A549 (cell line): ENCODE measurements around the gene NFASC. TPM values are rescaled to one million over a fixed set of nuclear protein-coding genes. Genes with fewer than 3 reads are reported as not detected.

Experiments used
- ATAC-seq, 2 experiments: fragments of 200-7000 bp in 1 of 2; fragments of >200 bp in 1 of 2; cut with Nextera tagmentation in 1 of 2; cut with Tn5 transposase in 1 of 2; 3 replicates each; pipeline versions ENCODE4 v1.8.0 to v1.9.1; 2018 to 2020; ENCODE audit warnings: mild to moderate bottlenecking in 1 of 2, moderate library complexity in 1 of 2
- CTCF ChIA-PET: fragments of 300-600 bp; sonication (Branson Sonifier 250); formaldehyde crosslinking; extraction: SDS; loops from one replicate; lab custom pipeline; 2021; ENCODE audit warnings: antibody characterized with exemption, inconsistent platforms; lab: Yijun Ruan, JAX
- POLR2A ChIA-PET: fragments of 350-600 bp; formaldehyde crosslinking; extraction: SDS; loops from one replicate; lab custom pipeline; 2021; ENCODE audit warnings: antibody characterized with exemption, inconsistent platforms; lab: Yijun Ruan, JAX
- DNase-seq, 2 experiments: peaks; one replicate each; pipeline versions ENCODE4 v3.0.0 to v3.0.0-alpha.2; 2011 to 2016; ENCODE audit warnings: low read depth in 1 of 2, low spot score in 1 of 2
- FAIRE-seq: peaks from 2 replicates; lab custom pipeline; 2011; peaks lifted over from hg19 to GRCh38; lab: Jason Lieb, UNC
- H3K27ac ChIP-seq, 2 experiments: fragments of >200 bp; sonication (Bioruptor Twin); formaldehyde crosslinking; 3 replicates each; pipeline ENCODE4 v1.5.1; 2016 to 2017
- H3K4me1 ChIP-seq: fragments of >200 bp; sonication (Bioruptor Twin); formaldehyde crosslinking; 3 replicates; pipeline ENCODE4 v1.6.1; 2016
- H3K4me2 ChIP-seq: fragments of >200 bp; sonication (Bioruptor Twin); formaldehyde crosslinking; 3 replicates; pipeline ENCODE4 v1.6.1; 2016
- H3K4me3 ChIP-seq: fragments of >200 bp; sonication (Bioruptor Twin); formaldehyde crosslinking; 3 replicates; pipeline ENCODE4 v1.5.1; 2016
- H3K9me3 ChIP-seq: fragments of >200 bp; sonication (Bioruptor Twin); formaldehyde crosslinking; 3 replicates; pipeline ENCODE4 v1.6.1; 2016
- ATOH8 ChIP-seq: fragments of 250-450 bp; sonication (Bioruptor Pico); IDR thresholded peaks from 2 replicates; pipeline ENCODE4 v1.5.0; 2020; ENCODE audit warnings: low read depth, mild to moderate bottlenecking, moderate library complexity
- BCL3 ChIP-seq: fragments of >200 bp; sonication (Bioruptor Twin); formaldehyde crosslinking; IDR thresholded peaks from 3 replicates; pipeline ENCODE4 v1.6.1; 2016
- BHLHE40 ChIP-seq: IDR thresholded peaks from 2 replicates; pipeline ENCODE4 v1.6.1; 2012; ENCODE audit warnings: low read depth, low read length, inconsistent platforms
- CBX2 ChIP-seq: fragments of 200-600 bp; sonication (generic); IDR thresholded peaks from 2 replicates; pipeline ENCODE4 v1.6.1; 2016; ENCODE audit warnings: low read depth, mild to moderate bottlenecking, borderline replicate concordance
- CBX8 ChIP-seq: fragments of 200-600 bp; sonication (generic); IDR thresholded peaks from 2 replicates; pipeline ENCODE4 v1.6.1; 2016
- CHD2 ChIP-seq: fragments of 150-350 bp; IDR thresholded peaks from 2 replicates; pipeline ENCODE4 v1.6.1; 2014; ENCODE audit warnings: low read length; ENCODE audit not compliant: partially characterized antibody
- CHD4 ChIP-seq: fragments of 200-600 bp; sonication (generic); IDR thresholded peaks from 2 replicates; pipeline ENCODE4 v1.6.1; 2016; ENCODE audit warnings: antibody characterized with exemption, mild to moderate bottlenecking, borderline replicate concordance
- E2F6 ChIP-seq: IDR thresholded peaks from 2 replicates; pipeline ENCODE4 v1.6.1; 2012; ENCODE audit warnings: low read depth, borderline replicate concordance
- EHF ChIP-seq: fragments of 250-450 bp; sonication (Bioruptor Pico); IDR thresholded peaks from 2 replicates; pipeline ENCODE4 v1.5.0; 2020; ENCODE audit warnings: mild to moderate bottlenecking
- EHMT2 ChIP-seq: fragments of 200-600 bp; sonication (generic); IDR thresholded peaks from 2 replicates; pipeline ENCODE4 v1.6.1; 2016; ENCODE audit warnings: antibody characterized with exemption, low read depth, mild to moderate bottlenecking, moderate library complexity
- EP300 ChIP-seq, 2 experiments: fragments of >200 bp; sonication (Bioruptor Twin); formaldehyde crosslinking; IDR thresholded peaks; 2 replicates in 1 of 2; 3 replicates in 1 of 2; pipeline ENCODE4 v1.6.1; 2016 to 2017
- FOSB ChIP-seq: fragments of 250-450 bp; sonication (Bioruptor Pico); IDR thresholded peaks from 2 replicates; pipeline ENCODE4 v1.5.0; 2020; ENCODE audit warnings: mild to moderate bottlenecking, moderate library complexity
- FOSL2 ChIP-seq, 2 experiments: fragments of 450-650 bp in 1 of 2; fragments of >200 bp in 1 of 2; sonication (Bioruptor Twin) in 1 of 2; formaldehyde crosslinking; IDR thresholded peaks; 2 replicates each; pipeline versions ENCODE4 v1.5.0 to v1.6.1; 2016 to 2020; ENCODE audit warnings: mild to moderate bottlenecking in 1 of 2, moderate library complexity in 1 of 2
- GATA3 ChIP-seq: IDR thresholded peaks from 2 replicates; pipeline ENCODE4 v1.6.1; 2012; ENCODE audit warnings: borderline replicate concordance
- HOXB5 ChIP-seq: fragments of 250-450 bp; sonication (Bioruptor Pico); IDR thresholded peaks from 2 replicates; pipeline ENCODE4 v1.5.0; 2020; ENCODE audit warnings: mild to moderate bottlenecking, moderate library complexity
- MAFK ChIP-seq: fragments of 450-650 bp; IDR thresholded peaks from 2 replicates; pipeline ENCODE4 v1.6.1; 2014; ENCODE audit not compliant: partially characterized antibody
- MYC ChIP-seq: IDR thresholded peaks from 2 replicates; pipeline ENCODE4 v1.6.1; 2012; ENCODE audit warnings: mild to moderate bottlenecking, inconsistent platforms, low read length, improper control_type of control experiment, borderline replicate concordance
- NPAS2 ChIP-seq: fragments of 250-450 bp; sonication (Bioruptor Pico); IDR thresholded peaks from 2 replicates; pipeline ENCODE4 v1.8.0; 2022; ENCODE audit warnings: mild to moderate bottlenecking, moderate library complexity, borderline replicate concordance
- PBX3 ChIP-seq: IDR thresholded peaks from 2 replicates; pipeline ENCODE4 v1.6.1; 2012
- PHF8 ChIP-seq: fragments of 200-600 bp; sonication (generic); IDR thresholded peaks from 2 replicates; pipeline ENCODE4 v1.6.1; 2016; ENCODE audit warnings: low read depth, mild to moderate bottlenecking, antibody characterized with exemption, moderate library complexity, borderline replicate concordance
- POLR2A ChIP-seq: IDR thresholded peaks from 2 replicates; pipeline ENCODE4 v1.6.1; 2012; ENCODE audit warnings: mild to moderate bottlenecking, low read length
- RARB ChIP-seq: fragments of 250-450 bp; sonication (Bioruptor Pico); IDR thresholded peaks from 2 replicates; pipeline ENCODE4 v1.8.0; 2021; ENCODE audit warnings: mild to moderate bottlenecking, moderate library complexity
- RCOR1 ChIP-seq: fragments of 150-350 bp; IDR thresholded peaks from 2 replicates; pipeline ENCODE4 v1.6.1; 2014; ENCODE audit warnings: antibody characterized with exemption, low read length, low read depth
- RFX5 ChIP-seq: fragments of 450-650 bp; IDR thresholded peaks from 2 replicates; pipeline ENCODE4 v1.7.1; 2014; ENCODE audit warnings: antibody characterized with exemption, mild to moderate bottlenecking, moderate library complexity
- SMC3 ChIP-seq: fragments of >200 bp; sonication (Bioruptor Twin); formaldehyde crosslinking; IDR thresholded peaks from 3 replicates; pipeline ENCODE4 v1.6.1; 2018; ENCODE audit warnings: inconsistent platforms
- SREBF2 ChIP-seq: fragments of 450-650 bp; IDR thresholded peaks from 2 replicates; pipeline ENCODE4 v1.6.1; 2014; ENCODE audit warnings: mild to moderate bottlenecking, moderate library complexity
- USF2 ChIP-seq: fragments of 450-650 bp; IDR thresholded peaks from 2 replicates; pipeline ENCODE4 v1.6.1; 2014; ENCODE audit warnings: antibody characterized with exemption
- ZC3H11A ChIP-seq: fragments of 450-650 bp; IDR thresholded peaks from 2 replicates; pipeline ENCODE4 v1.6.1; 2014; ENCODE audit warnings: antibody characterized with exemption, mild to moderate bottlenecking
- ZFP36 ChIP-seq: fragments of 450-650 bp; IDR thresholded peaks from 2 replicates; pipeline ENCODE4 v1.6.1; 2014; ENCODE audit warnings: borderline replicate concordance; ENCODE audit not compliant: partially characterized antibody
- ZNF302 ChIP-seq: fragments of 250-450 bp; sonication (Bioruptor Pico); IDR thresholded peaks from 2 replicates; pipeline ENCODE4 v1.9.0; 2021; ENCODE audit warnings: inconsistent platforms, mild to moderate bottlenecking, moderate library complexity
- WGBS: methylation state at CpG from one replicate; pipeline ENCODE4 v1.1.6; 2017; ENCODE audit errors: missing lambda C conversion rate; 5-methylcytosine and 5-hydroxymethylcytosine counted together
- polyA plus RNA-seq, 4 experiments: library from polyadenylated mRNA; depleted of rRNA in 3 of 4; stranded (reverse); fragments of >200 nt; fragmentation: RNase III in 1 of 4; extraction: RNeasy Plus Mini Kit Qiagen cat#74134 plus additional on column Dnase treatment in 1 of 4; gene quantifications; 2 replicates in 3 of 4; 3 replicates in 1 of 4; pipeline ENCODE4 v1.2.3, GENCODE V29; 2011 to 2017

NFASC gene
- polyA plus RNA-seq, 2 of the 4 experiments (the other 2 are of a cell fraction) = 0.27 to 0.39 TPM

- TF ChIP-seq PBX3 (no peak), ZNF302 (no peak), E2F6 (no peak), MYC (no peak)
These were observed 122.3 kb downstream of the NFASC start (continued) for GRCh38 chr1:204992998-204993314.

GRCh38 chr1:204994086-204994862 is 123.6 kb downstream of the NFASC start:
- WGBS = 65% methylated on average over 10 of the region's 10 CpGs
- Histone ChIP-seq H3K4me3 (no peak overlapping the region), H3K9me3 (no peaks in the 10 kb centered on the region), H3K27ac (no peak overlapping the region), H3K4me1 (no peaks in the 10 kb centered on the region), H3K4me2 (no peak overlapping the region)
- FAIRE-seq (no peak), DNase-seq (no peak), ATAC-seq (no peak)
- ChIA-PET POLR2A (no interaction called here), CTCF (interaction anchor here (0.9 to 10.0 kb wide), 8 partner anchors 8 to 491 kb away, joined by 3 to 220 read pairs (median 4); no protein-coding TSS in a partner anchor)
- no peak for TF ChIP-seq MYC
- TF ChIP-seq EHF (CRISPR knock-in tag) = no peak
- no peak for TF ChIP-seq HOXB5 (CRISPR knock-in tag)
- TF ChIP-seq BCL3 = no peak
- no peak for TF ChIP-seq MAFK
- TF ChIP-seq RCOR1 = no peak
- no peak for TF ChIP-seq RFX5
- no peak for TF ChIP-seq SMC3
- TF ChIP-seq GATA3 = no peak
- no peak for TF ChIP-seq SREBF2
- TF ChIP-seq EHMT2 = no peak
- no peak for TF ChIP-seq BHLHE40
- TF ChIP-seq USF2 = no peak
- no peak for TF ChIP-seq CBX8
- TF ChIP-seq FOSB = no peak
- TF ChIP-seq RARB = no peak
- TF ChIP-seq CBX2 = no peak
- no peak for TF ChIP-seq ZC3H11A
- no peak for TF ChIP-seq NPAS2 (CRISPR knock-in tag)
- TF ChIP-seq CHD2 = no peak

- no peaks in the 10 kb centered on the region for H3K4me1 ChIP-seq
These were observed 126.3 kb downstream of the NFASC start for GRCh38 chr1:204996981-204997380.

More at GRCh38 chr1:204996981-204997380, 126.3 kb downstream of the NFASC start:
- Histone ChIP-seq H3K4me3 (no peak overlapping the region), H3K9me3 (no peaks in the 10 kb centered on the region), H3K27ac (no peak overlapping the region), H3K4me2 (no peak overlapping the region)
- ChIA-PET POLR2A (no interaction called here), CTCF (interaction anchor here (0.7 to 7.0 kb wide), 4 partner anchors 8 to 65 kb away, joined by 3 to 55 read pairs (median 12); no protein-coding TSS in a partner anchor)
- no peak for ATAC-seq
- DNase-seq = no peak
- TF ChIP-seq PHF8 = no peak
- no peak for TF ChIP-seq ZFP36
- no peak for TF ChIP-seq CBX8
- no peak for TF ChIP-seq FOSL2 (IDR thresholded peaks at IDR 0.05)
- no peak for TF ChIP-seq FOSL2 (CRISPR knock-in tag; IDR thresholded peaks at IDR 0.05)
- TF ChIP-seq CBX2 = no peak
- no peak for TF ChIP-seq ATOH8 (CRISPR knock-in tag)
- no peak for TF ChIP-seq EP300 (IDR thresholded peaks at IDR 0.05)
- TF ChIP-seq ZNF302 = no peak
- no peak for TF ChIP-seq MAFK
- TF ChIP-seq CHD4 = no peak
- TF ChIP-seq POLR2A = no peak
- 74% methylated on average over 22 of the region's 22 CpGs for WGBS
- FAIRE-seq = no peak
